RPMI8226 (cell line): ENCODE data around the gene TLR6.

Source experiments
- DNase-seq: peaks from one replicate; pipeline ENCODE4 v3.0.0-alpha.2; 2015

The TLR6 gene

DNA sequence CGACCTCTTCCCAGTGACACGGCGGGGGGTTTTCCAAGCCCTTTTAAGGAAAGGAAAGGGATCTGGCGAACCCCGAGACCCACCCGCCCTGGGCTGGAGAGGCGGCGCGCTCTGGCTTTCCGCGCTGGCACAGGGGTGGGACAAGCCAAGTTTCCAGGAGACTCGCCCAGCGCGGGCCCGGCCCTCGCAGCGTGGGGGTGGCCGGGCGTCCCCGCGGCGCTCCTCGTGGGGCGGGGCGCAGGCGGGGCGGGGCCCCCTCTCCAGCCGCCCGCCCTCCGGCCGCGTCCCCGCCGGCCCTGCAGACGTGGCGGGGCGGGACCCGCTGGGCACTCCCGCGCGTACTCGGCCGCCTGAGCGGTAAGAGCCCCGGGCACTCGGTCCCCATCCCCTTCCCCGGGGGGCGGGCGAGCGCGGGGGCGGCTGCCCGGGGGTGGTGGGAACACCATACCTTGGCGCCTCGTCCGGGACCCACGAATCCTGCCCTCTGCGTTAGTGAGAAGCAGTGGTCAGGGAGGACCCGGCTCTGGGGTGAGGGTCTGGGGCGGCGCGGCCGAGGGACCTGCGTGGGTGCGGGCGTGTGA is 11.0 kb upstream of the TLR6 start, which contains the start of gene FAM114A1:
TSS of gene FAM114A1 (plus strand) at position 329 of the 581 bp plus-strand sequence. CDS start 10,273 bp downstream, outside the sequence.
- peak; percentile 76 for DNase-seq

DNA sequence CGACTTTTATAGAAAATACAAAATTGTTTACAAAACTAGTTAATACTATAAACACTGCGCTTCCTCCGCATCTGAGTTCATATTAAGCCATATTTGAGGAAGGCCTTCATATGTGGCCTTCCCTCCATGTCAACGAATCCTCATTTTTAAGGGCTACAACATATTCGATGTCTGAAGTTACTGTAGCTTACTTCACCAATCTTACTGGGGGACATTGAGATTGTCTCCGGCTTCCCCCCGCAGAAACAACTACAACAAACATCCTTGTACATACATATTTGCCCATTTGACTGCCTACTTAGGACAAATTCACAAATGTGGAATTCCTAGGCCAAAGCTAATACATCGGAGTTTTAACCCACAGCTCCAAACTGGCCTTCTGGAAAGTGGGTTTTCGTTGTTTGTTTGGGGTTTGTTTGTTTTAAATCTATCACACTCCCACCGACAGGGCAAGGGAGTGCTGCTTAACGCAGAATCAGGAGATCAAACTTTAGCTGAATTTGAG is 10.4 kb upstream of the TLR6 start:
- no peak for DNase-seq

DNA sequence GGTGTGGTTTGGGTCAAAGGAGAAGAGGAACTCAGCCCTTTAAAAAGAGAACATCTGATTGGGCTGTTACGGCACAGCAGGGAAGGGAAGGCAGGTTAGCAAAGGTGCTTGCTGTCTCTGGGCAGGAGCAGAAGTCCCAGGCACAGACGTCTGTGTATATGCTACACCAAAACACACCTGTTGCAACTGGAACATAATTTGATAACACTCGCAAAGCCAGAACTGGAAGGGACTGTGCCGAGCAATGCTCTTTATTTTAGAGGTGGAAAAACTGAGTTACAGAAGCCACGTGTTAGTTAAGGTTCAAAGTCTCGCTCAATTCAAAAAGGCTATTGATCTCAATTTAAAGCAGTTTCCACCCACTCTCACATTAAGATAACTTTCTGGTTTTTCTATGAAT is 8.8 kb upstream of the TLR6 start:
- DNase-seq: no peak

DNA sequence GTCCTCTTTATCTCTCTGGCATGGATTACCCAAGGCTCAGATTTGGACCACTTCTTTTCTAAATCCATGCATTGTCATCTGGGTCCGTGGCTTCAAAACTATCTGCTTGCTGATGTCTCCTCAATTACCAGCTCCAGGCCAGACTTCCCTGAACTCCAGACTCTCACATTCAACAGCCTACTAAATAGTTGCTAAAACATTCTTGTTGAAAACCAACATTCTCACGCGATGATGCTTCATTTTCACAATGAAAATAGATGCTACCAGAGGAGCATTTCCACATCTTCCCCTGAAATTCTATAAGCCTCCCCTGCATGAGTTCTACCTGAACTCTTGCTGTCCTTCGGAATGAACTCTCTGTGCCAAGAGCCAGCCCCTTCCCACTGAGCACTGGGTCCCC is 5.2 kb upstream of the TLR6 start:
- no peak for DNase-seq

DNA sequence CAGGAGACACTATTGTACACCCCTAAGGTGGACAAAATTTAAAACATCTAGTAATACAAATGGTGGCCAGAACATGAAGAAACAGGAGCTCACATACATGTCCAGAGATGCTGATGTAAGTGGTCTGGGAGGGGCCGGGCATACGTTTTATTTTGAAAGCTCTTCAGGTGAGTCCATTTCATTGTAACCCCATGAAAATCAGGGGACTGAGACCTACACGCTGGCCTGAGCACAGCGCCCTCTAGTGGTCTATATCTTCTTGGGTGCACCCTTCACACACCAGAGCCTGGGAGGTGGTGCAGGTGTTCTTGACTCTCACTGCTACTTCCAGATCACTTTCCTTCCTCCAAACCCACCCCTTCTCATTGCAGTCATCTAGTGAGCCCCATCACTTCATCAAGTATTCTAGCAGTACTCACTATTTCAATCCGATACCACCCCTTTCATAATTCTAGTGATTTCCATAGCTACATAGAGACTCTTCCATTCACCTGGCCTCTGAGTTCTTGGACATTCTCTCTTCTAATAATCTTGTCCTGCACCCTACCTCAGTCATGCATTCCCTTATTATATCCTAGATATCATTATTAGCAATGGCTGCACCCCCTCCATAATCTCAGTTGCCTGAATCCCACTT is 4.3 kb upstream of the TLR6 start:
- DNase-seq: peak; percentile 76

DNA sequence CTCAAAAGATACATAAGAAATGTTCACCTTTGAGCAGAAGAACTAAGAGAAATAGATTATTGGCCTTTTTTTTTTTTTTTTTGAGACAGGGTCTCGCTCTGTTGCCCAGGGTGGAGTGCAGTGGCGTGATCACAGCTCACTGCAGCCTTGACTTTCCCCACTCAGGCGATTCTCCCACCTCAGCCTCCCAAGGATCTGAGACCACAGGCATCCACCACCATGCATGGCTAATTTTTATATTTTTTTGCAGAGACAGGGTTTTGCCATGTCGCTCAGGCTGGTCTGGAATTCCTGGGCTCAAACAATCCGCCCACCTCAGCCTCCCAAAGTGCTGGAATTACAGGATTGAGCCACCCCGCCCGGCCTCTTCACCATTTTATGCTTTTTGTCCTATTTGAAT is 2.9 kb upstream of the TLR6 start:
- no peak for DNase-seq

DNA sequence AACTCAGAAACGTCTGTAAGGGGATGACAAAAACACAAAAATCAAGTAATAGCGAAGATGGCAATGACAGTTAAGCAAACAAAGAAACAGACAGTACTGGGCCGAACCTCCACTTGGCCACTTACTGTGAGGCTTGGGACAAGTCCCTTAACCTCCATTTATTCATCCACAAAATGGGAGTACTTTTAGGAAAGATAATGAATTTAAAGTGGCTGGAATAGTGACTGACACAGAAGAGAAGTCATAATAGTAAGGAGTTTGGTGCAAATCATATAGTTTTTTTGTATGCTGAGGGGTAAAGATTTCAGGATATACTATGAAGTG is 1.4 kb upstream of the TLR6 start:
- no peak for DNase-seq

DNA sequence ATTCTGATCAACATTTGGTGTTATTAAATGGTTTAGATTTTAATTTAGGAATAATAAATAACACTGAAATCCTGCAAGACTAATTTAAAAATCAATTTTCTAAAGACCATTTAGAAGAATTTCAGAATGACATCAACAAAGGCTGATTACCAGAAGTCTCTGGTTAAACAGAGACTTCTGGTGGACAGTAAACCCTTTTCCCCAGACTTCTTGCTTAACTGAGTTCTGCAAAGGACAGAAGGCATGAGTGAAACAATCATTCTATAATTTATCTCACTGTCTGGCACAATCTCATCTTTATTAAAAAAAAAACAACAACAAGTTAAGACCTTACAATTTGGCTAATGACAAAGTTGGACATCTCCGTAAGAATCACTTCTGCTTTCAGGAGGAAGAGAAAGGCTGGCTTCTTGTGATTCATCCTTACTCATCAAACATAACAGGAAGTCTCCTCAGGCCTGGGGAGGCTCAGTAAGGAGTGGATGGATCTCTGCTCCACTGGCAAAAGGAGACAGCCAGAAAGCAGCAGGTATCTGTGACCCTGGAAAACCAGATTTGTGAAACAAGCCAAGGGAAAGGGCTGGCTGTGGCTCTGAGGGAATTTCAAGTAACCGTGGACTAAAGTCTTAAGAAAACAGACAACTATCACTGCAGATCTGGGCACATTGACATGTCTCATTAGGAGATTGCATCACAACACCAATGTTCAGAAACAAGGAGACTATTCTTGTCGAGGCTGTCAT is 908 bp upstream of the TLR6 start:
- peak; percentile 73 for DNase-seq

DNA sequence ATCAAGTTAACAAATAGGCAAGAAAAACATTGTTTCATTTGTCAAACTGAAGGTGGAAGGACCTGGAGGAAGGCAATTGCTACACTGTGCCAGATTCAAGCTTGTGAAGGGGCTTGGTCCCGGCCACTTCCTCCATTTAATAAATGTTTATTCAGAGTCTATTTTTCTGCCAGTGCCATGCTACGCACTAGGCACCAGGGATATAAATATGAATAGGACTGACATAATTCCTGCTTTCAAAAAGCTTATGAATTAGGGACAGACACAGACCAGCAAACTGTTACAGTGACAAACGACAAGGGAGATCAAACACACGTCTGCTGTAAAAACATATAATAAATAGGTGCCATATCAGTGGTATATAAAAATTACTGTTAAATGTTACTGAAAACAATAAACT is 571 bp downstream of the TLR6 start:
- DNase-seq: peak; percentile 52

DNA sequence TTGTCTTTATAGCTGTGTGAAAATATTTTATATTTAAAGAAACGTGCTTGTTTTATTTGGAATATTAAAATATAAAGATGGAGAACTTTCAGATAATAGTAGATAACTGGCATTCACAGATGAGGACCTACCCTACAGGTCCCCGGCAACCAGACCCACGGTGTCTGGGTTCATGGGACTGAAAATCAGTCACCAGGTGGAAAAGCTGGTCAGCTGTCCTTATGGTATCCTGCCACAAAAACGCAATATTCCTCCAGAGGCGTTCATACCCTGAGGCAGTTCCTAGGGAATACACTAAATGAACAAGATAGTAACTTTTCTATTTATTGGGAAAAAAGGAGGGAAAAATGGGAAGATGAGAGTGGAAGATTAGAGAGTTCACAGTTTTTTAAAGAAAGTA is 1.2 kb downstream of the TLR6 start:
- peak; percentile 40 for DNase-seq

DNA sequence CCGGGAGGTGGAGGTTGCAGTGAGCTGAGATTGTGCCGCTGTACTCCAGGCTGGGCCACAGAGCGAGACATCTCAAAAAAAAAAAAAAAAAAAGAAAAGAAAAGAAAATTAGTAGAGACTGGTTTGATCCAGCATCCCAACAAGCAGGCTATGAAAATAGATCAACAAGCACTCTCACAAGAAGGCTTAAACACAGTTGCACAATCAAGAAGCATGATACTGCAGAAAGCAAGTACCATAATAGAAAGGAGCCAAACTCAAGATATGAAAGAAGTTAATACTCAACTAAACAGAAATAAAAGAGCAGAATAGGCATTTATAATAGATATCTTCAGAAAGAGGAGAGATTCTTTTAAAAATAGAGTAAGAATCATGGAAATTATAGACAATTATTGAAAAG is 10.6 kb downstream of the TLR6 start:
- DNase-seq: no peak

DNA sequence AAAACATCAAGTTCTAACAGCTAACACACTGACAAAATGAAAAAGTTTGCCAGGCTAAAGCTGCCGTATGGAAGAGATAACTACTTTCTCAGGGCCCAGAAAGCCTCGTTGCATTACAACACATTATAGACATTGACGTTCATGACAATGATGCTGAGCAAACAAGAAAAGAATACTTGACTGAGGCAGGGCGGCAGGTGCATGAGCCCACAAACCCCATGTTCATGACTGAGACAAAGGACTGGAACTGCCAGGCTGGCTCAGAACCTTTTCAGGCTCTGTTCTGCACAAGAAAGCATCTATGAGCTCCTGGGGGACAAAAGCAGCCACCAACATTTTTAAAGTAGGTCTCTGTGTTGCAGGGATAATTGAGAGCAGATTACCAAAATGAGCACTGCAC is 13.6 kb downstream of the TLR6 start:
- DNase-seq: no peak

DNA sequence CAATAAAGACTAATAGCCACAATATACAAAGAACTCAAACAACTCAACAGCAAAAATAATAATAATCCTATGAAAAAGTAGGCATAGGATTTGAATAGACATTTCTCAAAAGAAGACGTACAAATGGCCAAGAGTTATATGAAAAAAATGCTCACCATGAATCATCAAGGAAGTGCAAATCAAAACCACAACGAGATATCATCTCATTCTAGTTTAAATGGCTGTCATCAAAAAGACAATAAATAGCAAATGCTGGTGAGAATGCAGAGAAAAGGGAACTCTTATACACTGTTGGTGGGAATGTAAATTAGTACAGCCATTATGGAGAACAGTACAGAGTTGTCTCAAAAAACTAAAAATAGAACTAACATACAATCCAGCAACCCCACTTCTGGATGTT is 18.8 kb downstream of the TLR6 start:
- DNase-seq: no peak

DNA sequence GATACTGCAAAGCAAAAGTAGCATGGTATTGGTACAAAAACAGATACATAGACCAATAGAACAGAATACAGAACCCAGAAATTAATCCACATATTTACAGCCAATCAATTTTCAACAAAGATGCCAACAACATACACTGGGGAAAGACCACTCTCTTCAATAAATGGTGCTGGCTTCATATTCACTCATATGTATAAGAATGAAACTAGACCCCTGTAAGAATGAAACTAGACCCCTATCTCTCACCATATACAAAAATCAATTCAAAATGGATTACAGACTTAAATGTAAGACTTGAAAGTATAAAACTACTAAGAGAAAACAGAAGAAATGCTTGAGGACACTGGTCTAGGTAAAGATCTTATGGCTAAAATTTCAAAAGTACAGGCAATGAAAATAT is 19.3 kb downstream of the TLR6 start:
- DNase-seq: no peak

DNA sequence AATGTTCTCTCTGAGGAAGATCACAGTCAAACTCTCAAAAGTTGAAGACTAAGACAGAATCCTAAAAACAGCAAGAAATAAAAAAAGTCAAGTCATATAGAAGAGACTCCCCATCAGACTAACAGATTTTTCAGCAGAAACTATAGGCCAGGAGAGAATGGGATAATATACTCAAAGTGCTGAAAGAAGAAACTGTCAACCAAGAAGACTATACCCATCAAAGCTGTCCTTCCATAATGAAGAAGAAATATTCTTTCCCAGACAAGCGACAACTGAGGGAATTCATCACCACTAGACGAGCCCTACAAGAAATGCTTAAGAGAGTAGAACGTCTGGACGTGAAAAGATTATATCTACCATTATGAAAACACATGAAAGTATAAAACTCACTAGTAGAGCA is 22.0 kb downstream of the TLR6 start:
- no peak for DNase-seq

DNA sequence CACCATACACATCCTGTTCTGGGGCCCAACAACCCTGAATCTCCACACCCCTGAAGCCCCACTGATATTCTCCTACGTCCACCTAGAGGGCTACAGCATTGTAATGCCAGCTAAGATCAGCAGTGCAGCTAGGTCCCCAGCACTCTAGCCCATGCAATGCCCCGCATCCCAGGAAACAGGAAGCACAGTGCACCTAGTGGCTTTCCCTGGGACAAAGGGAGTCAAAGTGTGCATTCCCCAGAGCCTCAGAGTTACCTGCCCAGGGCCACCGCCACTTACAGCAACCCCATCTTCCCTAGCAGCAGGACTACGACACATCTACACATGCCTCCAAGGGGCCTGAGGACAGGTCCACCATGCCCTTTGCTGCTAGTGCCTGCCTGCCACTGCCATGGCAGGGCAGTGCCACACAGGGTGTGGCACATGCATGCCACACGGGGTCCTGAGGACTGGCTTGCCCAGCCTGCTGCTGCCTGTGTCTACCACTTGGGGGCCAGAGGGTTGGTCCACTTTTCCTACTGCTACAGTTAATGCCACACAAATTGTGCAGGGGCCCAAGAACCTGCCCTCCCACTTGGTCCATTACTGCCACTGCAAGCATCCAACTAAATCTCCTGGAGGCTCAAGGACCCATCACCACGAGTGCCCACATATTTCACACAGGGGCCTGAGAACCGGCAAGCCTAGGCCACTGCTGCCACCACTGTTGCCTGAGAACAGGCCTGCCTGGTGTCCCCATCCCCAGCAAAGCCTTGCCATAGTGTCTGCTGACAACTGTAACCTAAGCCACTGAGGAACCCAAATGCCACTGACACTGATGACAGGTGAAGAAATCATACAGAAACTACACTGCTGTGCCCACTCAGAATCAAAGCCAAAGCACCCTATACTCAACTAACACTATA is 23.7 kb downstream of the TLR6 start:
- DNase-seq: peak; percentile 4

DNA sequence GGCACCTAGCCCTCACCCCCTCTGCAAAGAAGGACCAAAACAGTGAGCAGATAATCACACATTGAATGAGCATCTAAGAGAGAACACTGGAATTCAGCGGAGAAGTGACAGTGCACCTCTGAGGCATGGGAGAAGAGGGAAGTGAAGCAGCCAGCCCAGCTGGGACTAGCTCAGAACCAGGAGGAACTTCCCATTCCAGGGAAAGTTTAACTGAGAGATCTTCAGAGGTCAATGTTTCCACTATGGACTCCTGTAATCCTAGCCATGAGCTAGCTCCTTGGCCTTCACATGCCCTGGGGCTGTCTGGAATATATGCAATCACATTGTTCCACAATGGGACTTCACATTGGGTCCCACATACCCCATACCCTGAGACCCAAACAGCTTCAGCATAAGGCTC is 24.4 kb downstream of the TLR6 start:
- no peak for DNase-seq

DNA sequence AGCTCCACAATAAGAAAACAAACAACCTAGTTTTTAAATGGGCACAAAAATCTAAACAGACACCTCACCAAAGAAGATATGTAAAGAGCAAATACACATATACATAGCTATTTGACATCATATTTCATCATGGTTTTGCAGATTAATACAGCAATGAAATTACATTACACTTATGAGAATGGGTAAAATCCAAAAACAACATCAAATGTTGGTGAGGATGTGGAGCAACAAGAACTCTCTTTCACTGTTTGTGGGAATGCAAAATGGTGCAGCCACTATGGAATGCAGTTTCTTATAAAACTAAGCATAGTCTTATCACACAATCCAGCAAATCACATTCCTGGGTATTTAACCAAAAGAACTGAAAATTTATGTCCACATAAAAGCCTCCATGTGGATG is 25.0 kb downstream of the TLR6 start:
- DNase-seq: no peak

DNA sequence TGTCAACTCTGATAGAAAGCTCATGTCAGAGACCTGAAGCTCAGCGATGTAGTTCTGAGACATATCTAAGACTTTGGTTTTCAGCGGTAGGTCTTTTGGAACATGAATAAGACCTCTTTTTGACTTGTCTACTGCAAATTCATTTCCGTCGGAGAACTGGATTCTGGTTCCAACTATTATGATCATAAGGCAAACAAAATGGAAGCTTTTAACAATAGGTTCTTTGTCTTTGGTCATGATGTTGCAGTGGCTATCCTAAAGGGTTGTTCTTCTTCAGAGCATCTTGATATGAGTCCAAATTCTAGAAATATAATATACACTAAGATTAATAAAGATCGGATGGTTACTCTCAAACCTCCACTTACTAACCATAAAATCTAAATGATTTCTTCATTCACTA is 27.4 kb downstream of the TLR6 start:
- DNase-seq: no peak

DNA sequence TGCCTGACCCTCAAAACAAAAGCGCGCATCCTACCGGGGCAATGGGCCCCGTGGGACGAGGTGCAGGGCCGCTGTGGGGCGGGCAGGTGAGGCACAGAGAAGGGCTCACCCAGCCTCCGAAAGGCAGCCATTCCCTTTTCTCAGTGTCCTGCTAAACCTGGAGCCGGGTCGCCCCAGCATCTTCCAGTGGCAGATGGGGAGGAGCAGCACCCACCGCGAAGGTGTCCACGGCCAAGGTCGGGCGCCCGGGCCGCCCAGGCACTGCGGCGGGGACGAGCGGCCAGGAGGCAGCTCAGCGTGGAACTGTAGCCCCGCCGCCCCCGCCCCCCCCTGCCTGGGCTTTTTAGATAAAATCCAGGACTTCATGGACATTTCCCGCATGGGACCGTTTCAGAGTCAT is 32.9 kb downstream of the TLR6 start:
- no peak for DNase-seq

DNA sequence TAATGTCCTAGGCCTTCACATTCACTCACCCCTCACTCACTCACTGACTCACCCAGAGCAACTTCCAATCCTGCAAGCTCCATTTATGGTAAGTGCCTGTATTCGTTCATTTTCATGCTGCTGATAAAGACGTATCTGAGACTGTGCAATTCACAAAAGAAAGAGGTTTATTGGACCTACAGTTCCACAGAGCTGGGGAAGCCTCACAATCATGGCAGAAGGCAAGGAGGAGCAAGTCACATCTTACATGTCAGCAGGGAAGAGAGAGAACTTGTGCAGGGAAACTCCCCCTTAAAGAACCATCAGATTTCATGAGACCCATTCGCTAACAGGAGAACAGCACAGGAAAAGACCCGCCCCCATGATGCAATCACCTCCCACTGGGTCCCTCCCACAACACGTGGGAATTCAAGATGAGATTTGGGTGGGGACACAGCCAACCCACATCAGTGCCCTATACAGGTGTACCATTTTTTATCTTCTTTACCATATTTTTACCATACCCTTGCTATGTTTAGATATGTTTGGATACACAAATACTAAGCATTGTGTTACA is 33.8 kb downstream of the TLR6 start:
- DNase-seq: no peak

DNA sequence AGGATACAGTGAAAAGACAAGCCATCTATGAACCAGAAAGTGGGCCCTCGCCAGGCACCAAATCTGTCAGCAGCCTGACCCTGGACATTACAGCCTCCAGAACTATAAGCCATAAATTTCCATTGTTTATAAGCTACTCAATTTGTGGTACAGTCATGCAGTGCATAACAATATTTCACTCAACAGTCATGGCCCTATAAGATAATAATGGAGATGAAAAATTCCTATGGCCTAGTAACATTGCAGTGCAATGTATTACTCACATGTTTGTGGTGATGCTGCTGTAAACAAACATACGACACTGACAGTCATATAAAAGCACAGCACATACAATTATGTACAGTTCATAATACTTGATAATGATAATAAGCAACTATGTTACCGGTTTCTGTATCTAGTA is 34.9 kb downstream of the TLR6 start:
- DNase-seq: no peak
